Caco-2 (cell line): ENCODE data around the gene DISP3. TPM values are rescaled to one million over a fixed set of nuclear protein-coding genes. Genes with fewer than 3 reads are reported as not detected.

Experiments
- Bru-seq: library from RNA; stranded (reverse); fragments of 400-500 nt; gene quantifications from one replicate; lab custom pipeline; 2021; lab: Mats Ljungman, UMichigan
- BruChase-seq, 2 experiments: library from RNA; stranded (reverse); fragments of 400-500 nt; gene quantifications; one replicate each; lab custom pipeline; 2021; lab: Mats Ljungman, UMichigan
- BruUV-seq: library from RNA; stranded (reverse); fragments of 400-500 nt; replicated peaks from 2 replicates; lab custom pipeline; 2021; lab: Mats Ljungman, UMichigan
- CTCF ChIA-PET: fragments of 300-600 bp; sonication (Branson Sonifier 250); formaldehyde crosslinking; loops from one replicate; lab custom pipeline; 2022; ENCODE audit warnings: antibody characterized with exemption; lab: Charles Lee
- POLR2A ChIA-PET: fragments of 300-600 bp; sonication (Branson Sonifier 250); formaldehyde crosslinking; loops from one replicate; lab custom pipeline; 2022; ENCODE audit warnings: antibody characterized with exemption; lab: Charles Lee
- DNase-seq, 2 experiments: peaks; one replicate each; pipeline versions ENCODE4 v3.0.0 to v3.0.0-alpha.2; 2020 to 2022
- H3K27me3 ChIP-seq: replicated peaks from 2 replicates; pipeline ENCODE4 v1.6.0; 2011; ENCODE audit warnings: low read length; ENCODE audit not compliant: control insufficient read depth, insufficient read depth
- H3K36me3 ChIP-seq: 2 replicates; pipeline ENCODE4 v1.5.1; 2011; ENCODE audit warnings: low read length; ENCODE audit not compliant: control insufficient read depth, insufficient read depth
- H3K4me1 ChIP-seq: fragments of 250-450 bp; sonication (Bioruptor Pico); 2 replicates; pipeline ENCODE4 v1.5.1; 2020; ENCODE audit warnings: mild to moderate bottlenecking
- H3K4me3 ChIP-seq: 2 replicates; pipeline ENCODE4 v1.5.1; 2011; ENCODE audit warnings: low read depth, mild to moderate bottlenecking, control low read depth, low read length
- H3K9me3 ChIP-seq: fragments of 250-450 bp; sonication (Bioruptor Pico); 2 replicates; pipeline ENCODE4 v1.5.1; 2020; ENCODE audit warnings: mild to moderate bottlenecking, moderate library complexity
- H3K27ac Mint-ChIP-seq: one replicate; pipeline ENCODE4 v1.8.0; 2022; ENCODE audit warnings: mixed read lengths; ENCODE audit not compliant: unreplicated experiment
- H3K27me3 Mint-ChIP-seq: one replicate; pipeline ENCODE4 v1.8.0; 2022; ENCODE audit warnings: mixed read lengths; ENCODE audit not compliant: insufficient read depth, unreplicated experiment
- H3K36me3 Mint-ChIP-seq: one replicate; pipeline ENCODE4 v1.8.0; 2022; ENCODE audit warnings: mild to moderate bottlenecking, mixed read lengths; ENCODE audit not compliant: insufficient read depth, unreplicated experiment
- H3K4me1 Mint-ChIP-seq: one replicate; pipeline ENCODE4 v1.8.0; 2022; ENCODE audit warnings: low read depth, mixed read lengths; ENCODE audit not compliant: unreplicated experiment
- H3K4me3 Mint-ChIP-seq: one replicate; pipeline ENCODE4 v1.8.0; 2022; ENCODE audit warnings: mild to moderate bottlenecking, moderate library complexity, mixed read lengths; ENCODE audit not compliant: unreplicated experiment
- H3K9me3 Mint-ChIP-seq: one replicate; pipeline ENCODE4 v1.8.0; 2022; ENCODE audit warnings: mixed read lengths; ENCODE audit not compliant: unreplicated experiment
- CTCF ChIP-seq, 2 experiments: fragments of 200-600 bp in 1 of 2; IDR thresholded peaks; 1 replicate in 1 of 2; 2 replicates in 1 of 2; pipeline versions ENCODE4 v1.5.1 to v1.8.0; 2011 to 2022; ENCODE audit warnings: antibody characterized with exemption in 1 of 2, control low read depth in 1 of 2, inconsistent platforms in 1 of 2, low read depth in 1 of 2, low read length in 1 of 2, mild to moderate bottlenecking in 1 of 2, moderate library complexity in 1 of 2; ENCODE audit not compliant: insufficient read depth in 1 of 2, severe bottlenecking in 1 of 2, unreplicated experiment in 1 of 2
- intact Hi-C: fragments of 100-400 bp; cut with micrococcal nuclease; formaldehyde crosslinking; loops from one replicate; pipeline ENCODE4 v1.10.0; 2022; ENCODE audit not compliant: unreplicated experiment
- long read RNA-seq: library from polyadenylated mRNA; stranded (forward); transcript quantifications from one replicate; pipeline ENCODE4 v2.0.0, GENCODE V29; 2022
- total RNA-seq: library from RNA; stranded (reverse); gene quantifications from 2 replicates; pipeline ENCODE4 v1.2.3, GENCODE V29; 2022

The DISP3 gene
- total RNA-seq, result 0.56 and 1.1 TPM in 2 replicates
- Bru-seq, nascent RNA, result percentile 25 among the genes with signal in this experiment
- BruChase-seq, experiment 1, labeled RNA remaining after a 2-hour chase, result percentile 24 among the genes with signal in this experiment
- BruChase-seq, experiment 2, labeled RNA remaining after a 6-hour chase, result percentile 19 among the genes with signal in this experiment
- long read RNA-seq, partial matches to known transcripts, result 1 of 1 reads
- long read RNA-seq, other reads (novel, unspliced or antisense), result 0 of 1 reads

GRCh38 chr1:11478571-11479374 lies at the start of gene DISP3:
Gene DISP3 (plus strand): TSS chr1:11479155. CDS start chr1:11500993, 21,838 bp downstream.
- peaks cover 9% of the 10 kb centered on the region for H3K9me3 Mint-ChIP-seq
- no peaks in the 10 kb centered on the region for H3K4me1 Mint-ChIP-seq
- ChIA-PET POLR2A (no interaction called here), CTCF (interaction anchor here (0.9 to 1.4 kb wide), 3 partner anchors 157 to 165 kb away, joined by 3 to 4 read pairs (median 4); no protein-coding TSS in a partner anchor)
- no TSS peak for BruUV-seq
- H3K4me3 ChIP-seq, result peak within 1 kb of the TSS; percentile 88
- H3K27ac Mint-ChIP-seq, result no peak within 1 kb of the TSS
- DNase-seq, result peak; percentile 78 to 87
- H3K27me3 Mint-ChIP-seq, result peaks cover 9% of the 10 kb centered on the region
- no peaks in the 10 kb centered on the region for H3K9me3 ChIP-seq
- peak within 1 kb of the TSS; percentile 57 for H3K4me3 Mint-ChIP-seq
- H3K4me1 ChIP-seq, result no peaks in the 10 kb centered on the region
- peak; percentile 67 to 81 for TF ChIP-seq CTCF (IDR thresholded peaks at IDR 0.05; ENCODE audit: insufficient read depth in 1 of 2, low read depth in 1 of 2, low read length in 1 of 2, severe bottlenecking in 1 of 2, unreplicated experiment in 1 of 2)
- no peaks in the 10 kb centered on the region; the same call in 1 of the 2 replicates for H3K27me3 ChIP-seq
- intact Hi-C loops, result loop anchor here (5.0 kb wide), 1 partner anchor 164 kb away; no protein-coding TSS in a partner anchor
- no peaks in the 10 kb centered on the region for H3K36me3 ChIP-seq
- peaks cover 6% of the 10 kb centered on the region for H3K36me3 Mint-ChIP-seq

GRCh38 chr1:11429226-11429625 lies 49.7 kb upstream of the DISP3 start:
- no TSS peak for BruUV-seq
- CTCF ChIA-PET, result no interaction called here
- H3K27ac Mint-ChIP-seq, result no peak overlapping the region

More at GRCh38 chr1:11429226-11429625, 49.7 kb upstream of the DISP3 start:
- Mint-ChIP-seq H3K4me1 (no peaks in the 10 kb centered on the region), H3K27me3 (peaks cover 32% of the 10 kb centered on the region), H3K9me3 (no peaks in the 10 kb centered on the region), H3K4me3 (no peak overlapping the region), H3K36me3 (no peaks in the 10 kb centered on the region)
- POLR2A ChIA-PET, result no interaction called here
- Histone ChIP-seq H3K27me3 (no peaks in the 10 kb centered on the region; the same call in 1 of the 2 replicates), H3K4me1 (no peaks in the 10 kb centered on the region), H3K9me3 (no peaks in the 10 kb centered on the region), H3K4me3 (no peak overlapping the region), H3K36me3 (no peaks in the 10 kb centered on the region)
- no peak for TF ChIP-seq CTCF (IDR thresholded peaks at IDR 0.05; ENCODE audit: insufficient read depth in 1 of 2, low read depth in 1 of 2, low read length in 1 of 2, severe bottlenecking in 1 of 2, unreplicated experiment in 1 of 2)
- no peak for DNase-seq
- intact Hi-C loops, result no loop called here
